EH (cell line): ENCODE results near the gene INTS11.
A peak's percentile ranks its signal among the peaks of the same experiment; 100 is the strongest.
"Not testable (repeated sequence)": the region's sequence is repeated elsewhere in the genome, so short reads cannot be mapped to it uniquely, and the experiment has no call there.

ENCODE experiments used
- DNase-seq: peaks from one replicate; pipeline ENCODE4 v3.0.0-alpha.2; 2015; ENCODE audit warnings: low read depth

INTS11 gene

GRCh38 chr1:1329304-1330210 lies 5.1 kb upstream of the INTS11 start:
- no peak for DNase-seq

- no peak for DNase-seq
Measured at GRCh38 chr1:1328254-1328653, 3.8 kb upstream of the INTS11 start.

GRCh38 chr1:1327291-1327690 lies 2.8 kb upstream of the INTS11 start:
- no peak for DNase-seq

DNA sequence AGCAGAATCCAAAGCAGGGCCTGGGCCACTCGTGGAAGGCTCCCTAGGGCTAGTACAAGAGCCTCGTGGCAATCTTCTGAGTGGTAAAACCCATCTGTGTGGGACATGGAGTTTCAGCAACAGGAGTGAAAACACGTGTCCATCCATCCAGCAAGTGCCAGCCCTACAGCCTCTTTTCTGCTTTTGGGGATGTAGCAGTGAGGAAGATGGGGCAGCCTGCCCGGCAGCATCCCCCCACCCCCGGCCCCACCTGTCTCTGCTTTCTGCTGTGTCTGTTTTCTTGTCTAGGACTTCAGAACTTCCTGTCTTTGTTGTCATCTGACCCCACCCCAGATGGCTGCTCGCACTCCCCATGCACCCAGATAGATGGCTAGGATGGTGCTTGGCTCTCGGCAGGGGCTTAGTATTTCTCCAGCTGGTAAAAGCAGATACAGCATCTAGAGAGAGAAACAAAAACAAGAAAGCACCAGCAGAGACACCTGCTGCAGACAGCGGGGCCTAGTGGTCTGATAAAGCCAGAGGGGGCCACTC lies 1.7 kb upstream of the INTS11 start:
- DNase-seq: no peak

DNA sequence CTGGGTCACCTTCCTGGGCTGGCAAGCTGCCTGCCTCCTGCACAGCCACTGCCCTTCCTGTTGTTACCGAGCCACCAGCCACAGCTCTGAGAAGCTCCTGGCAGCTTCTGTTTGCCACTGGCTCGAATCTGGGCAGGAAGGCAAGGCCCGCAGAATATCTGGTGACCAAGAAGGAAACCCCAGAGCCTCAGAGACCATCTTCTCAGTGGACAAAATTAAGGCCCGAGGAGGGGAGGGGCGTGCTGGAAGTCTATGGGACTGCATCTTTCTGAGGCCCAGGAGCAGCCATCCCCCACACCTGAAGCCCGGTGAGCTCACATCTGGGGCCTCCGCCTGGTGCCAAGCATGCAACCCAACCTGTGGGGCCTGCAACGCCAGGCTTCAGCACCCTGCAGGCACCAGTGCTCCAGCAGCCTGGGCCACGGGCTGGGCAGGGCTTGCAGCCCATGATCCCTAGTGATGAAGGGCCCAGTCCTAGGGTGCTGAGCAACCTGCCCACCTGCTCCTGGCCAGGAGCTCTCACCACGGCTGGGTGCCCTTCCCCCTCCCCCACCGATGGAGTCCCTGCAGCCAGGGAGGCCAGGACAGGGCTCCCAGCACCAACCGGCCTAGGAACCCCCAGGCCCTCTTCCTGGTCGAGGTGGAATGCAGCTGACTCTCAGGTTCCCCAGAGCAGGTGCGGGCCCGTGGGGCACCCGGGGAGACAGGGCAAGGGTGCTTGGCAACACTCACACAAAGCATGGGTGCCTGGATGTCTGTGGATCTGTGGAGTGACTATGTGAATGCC lies 1.0 kb upstream of the INTS11 start:
- DNase-seq: peak; percentile 28

- no peak for DNase-seq
Measured at GRCh38 chr1:1324084-1324523, 356 bp downstream of the INTS11 start.

DNA sequence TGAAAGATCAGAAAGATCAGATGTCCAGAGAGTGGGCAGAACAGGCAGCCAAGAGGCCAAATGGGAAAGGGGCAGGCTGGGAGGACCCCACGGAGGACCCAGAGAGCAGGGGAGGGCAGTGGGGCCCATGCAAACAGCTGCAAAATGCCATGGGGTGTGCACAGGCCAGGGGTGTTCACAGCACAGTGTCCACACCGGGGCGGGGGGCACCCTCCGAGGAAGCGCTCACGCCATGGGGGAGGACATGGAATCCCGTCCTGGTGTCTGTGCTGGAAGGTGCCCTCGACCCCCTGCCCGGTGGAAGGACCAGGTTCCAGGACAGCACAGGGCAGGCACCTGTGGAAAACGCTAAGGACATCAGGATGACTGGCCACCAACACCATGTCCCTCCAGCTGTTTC lies 1.5 kb downstream of the INTS11 start:
- DNase-seq: no peak

GRCh38 chr1:1322418-1322817 lies 2.0 kb downstream of the INTS11 start:
- no peak for DNase-seq

DNA sequence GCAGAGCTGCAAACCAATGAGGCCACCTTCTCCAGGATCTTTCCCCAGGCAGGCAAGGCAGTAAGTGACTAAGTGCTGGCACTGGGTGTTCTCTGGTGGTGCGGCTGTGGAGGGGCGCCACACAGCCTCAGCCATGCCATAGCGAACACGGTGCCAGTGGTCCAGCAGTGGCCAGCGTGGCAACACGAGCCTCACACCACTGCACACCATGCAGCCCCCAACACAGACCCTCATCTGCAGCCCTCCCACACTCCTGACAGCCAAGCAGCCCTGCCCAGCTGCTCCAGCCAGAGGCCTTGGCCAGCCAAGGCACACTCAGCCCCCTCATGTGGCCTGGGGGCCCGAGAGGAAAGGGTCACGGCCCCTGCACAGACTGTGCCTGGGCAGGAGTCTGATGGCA lies 3.0 kb downstream of the INTS11 start:
- DNase-seq: no peak

GRCh38 chr1:1320666-1321448 lies 3.6 kb downstream of the INTS11 start:
- DNase-seq: peak; percentile 30

DNA sequence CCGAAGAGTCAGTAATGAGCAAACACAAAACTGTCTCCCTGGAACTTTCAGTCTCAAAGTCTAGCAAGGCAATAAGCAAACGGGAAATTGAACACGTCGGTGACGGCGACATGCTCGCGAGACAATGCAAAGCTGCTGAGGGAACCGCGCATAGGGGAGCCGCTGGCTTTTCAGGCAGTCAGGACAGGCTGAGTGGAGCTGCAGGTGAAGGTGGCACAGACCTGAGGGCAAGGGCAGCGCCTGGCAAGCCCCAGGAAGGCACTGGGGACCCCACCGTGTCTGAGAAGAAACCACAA lies 4.9 kb downstream of the INTS11 start:
- no peak for DNase-seq

DNA sequence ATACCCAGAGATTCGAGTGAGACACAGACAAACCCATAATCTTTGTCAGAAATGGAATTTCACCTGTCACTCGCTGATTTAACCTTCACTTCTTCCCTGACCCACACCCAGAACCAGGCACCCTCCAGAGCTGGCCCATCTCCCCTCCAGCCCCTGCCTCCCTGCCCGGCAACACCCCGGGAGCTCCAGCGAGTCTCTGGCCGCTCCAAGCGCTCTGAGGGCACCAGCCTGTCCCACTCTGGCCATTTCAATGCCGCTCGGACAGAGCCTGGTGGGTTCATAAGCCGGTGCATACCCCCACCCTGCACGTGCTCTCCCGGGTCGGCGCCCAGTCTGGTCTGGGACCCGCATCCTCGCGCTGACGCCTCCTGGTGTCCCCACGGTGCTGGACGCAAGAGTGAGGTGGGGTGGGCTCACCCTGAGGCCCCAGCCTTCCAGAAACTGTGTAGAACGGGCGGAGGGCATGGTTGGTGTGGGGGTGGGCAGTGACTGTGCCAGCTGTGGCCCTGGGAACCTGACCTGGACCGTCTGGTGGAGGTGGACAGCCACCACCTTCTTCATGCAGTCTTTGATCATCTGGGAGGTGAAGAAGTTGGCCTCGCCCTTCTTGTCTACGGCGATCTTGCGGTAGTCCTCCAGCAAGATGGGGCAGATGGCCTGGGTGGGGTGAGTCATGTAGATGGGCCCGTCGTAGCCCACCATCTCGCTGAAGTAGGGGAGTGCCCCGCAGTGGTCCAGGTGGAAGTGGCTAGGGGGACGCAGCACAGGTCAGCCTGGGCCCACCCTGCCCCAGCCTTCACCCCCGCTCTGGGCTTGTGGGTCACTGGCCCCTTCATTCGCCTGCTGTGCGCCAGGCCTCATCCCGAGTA lies 5.4 kb downstream of the INTS11 start:
- no peak for DNase-seq

DNA sequence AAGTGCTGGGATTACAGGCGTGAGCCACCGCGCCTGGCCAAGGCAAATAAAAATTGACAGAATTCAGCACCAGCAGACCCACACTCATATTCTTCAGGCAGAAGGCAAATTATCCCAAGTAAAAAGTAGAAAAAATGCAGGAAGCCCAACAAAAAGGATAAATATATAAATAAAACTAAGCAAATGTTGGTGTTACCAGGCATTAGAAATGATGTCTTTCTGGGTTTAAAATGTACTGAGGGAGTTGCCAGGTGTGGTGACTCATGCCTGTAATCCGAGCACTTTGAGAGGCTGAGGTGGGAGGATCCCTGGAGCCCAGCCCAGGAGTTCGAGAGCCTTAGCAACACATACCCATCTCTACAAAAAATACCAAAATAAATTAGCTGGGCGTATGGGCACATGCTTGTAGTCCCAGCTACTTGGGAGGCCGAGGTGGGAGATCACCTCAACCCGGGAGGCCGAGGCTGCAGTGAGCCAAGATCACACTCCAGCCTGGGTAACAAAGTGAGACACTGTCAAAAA lies 6.3 kb downstream of the INTS11 start:
- peak; percentile 96 for DNase-seq

GRCh38 chr1:1317420-1317819 lies 7.0 kb downstream of the INTS11 start:
- no peak for DNase-seq

DNA sequence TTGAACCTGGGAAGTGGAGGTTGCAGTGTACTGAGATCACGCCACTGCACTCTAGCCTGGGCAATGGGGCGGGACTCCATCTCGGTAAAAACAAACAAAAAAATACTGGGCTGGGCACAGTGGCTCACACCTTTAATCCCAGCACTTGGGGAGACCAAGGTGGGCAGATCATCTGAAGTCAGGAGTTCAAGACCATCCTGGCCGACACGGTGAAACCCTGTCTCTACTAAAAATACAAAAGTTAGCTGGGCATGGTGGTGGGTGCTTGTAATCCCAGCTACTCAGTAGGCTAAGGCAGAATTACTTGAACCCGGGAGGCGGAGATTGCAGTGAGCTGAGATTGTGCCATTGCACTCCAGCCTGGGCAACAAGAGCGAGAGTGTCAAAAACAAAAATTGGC lies 8.3 kb downstream of the INTS11 start:
- DNase-seq: not testable (repeated sequence)

DNA sequence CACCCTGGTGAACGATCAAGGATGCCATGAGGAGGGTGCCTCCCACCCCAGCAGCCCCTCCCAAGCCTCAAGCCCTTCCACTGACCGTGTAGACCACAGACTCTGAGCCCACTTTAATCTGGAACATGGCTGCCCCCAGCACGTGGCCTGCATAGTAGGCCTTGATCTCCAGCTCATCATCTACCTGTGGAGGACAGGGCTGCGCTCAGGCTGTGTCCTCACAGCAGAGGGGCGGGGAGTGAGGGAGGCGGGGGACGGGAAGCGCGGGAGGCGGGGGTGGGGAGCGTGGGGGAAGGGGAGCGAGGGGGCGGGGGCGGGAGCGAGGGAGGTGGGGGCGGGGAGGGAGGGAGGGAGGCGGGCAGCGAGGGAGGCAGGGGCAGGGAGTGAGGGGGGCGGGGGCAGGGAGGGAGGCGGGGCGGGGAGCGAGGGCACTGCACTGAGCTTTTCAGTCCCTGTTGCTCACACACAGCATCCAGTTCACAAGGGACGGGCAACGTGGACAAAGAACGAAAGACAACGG lies 9.0 kb downstream of the INTS11 start:
- no peak for DNase-seq

GRCh38 chr1:1314678-1315335 lies 9.7 kb downstream of the INTS11 start:
- no peak for DNase-seq

GRCh38 chr1:1314237-1314586 lies 10.2 kb downstream of the INTS11 start:
- no peak for DNase-seq

GRCh38 chr1:1313500-1314236 lies 10.8 kb downstream of the INTS11 start:
- no peak for DNase-seq
